SK-N-SH (cell line): ENCODE results near the gene ZKSCAN2.

Source experiments
- ELF1 ChIP-seq: IDR thresholded peaks from 2 replicates; pipeline ENCODE4 v1.4.0; 2012
- EP300 ChIP-seq, 2 experiments: IDR thresholded peaks; 2 replicates each; pipeline versions ENCODE4 v1.4.0 to v1.6.1; 2012; ENCODE audit warnings: borderline replicate concordance in 1 of 2, low read depth in 1 of 2, low read length in 1 of 2
- FOXM1 ChIP-seq: IDR thresholded peaks from 2 replicates; pipeline ENCODE4 v1.4.0; 2012; ENCODE audit warnings: low read depth, mild to moderate bottlenecking
- JUND ChIP-seq: IDR thresholded peaks from 2 replicates; pipeline ENCODE4 v1.4.0; 2012
- MXI1 ChIP-seq: IDR thresholded peaks from 2 replicates; pipeline ENCODE4 v1.6.1; 2012; ENCODE audit warnings: mild to moderate bottlenecking, low read depth, low read length, improper control_type of control experiment
- POLR2AphosphoS5 ChIP-seq: IDR thresholded peaks from 2 replicates; pipeline ENCODE4 v1.6.1; 2012; ENCODE audit warnings: low read depth, low read length
- RCOR1 ChIP-seq: fragments of 150-350 bp; IDR thresholded peaks from 2 replicates; pipeline ENCODE4 v1.6.1; 2017; ENCODE audit warnings: antibody characterized with exemption, low read length
- REST ChIP-seq: IDR thresholded peaks from 2 replicates; pipeline ENCODE4 v1.6.1; 2012; ENCODE audit warnings: mild to moderate bottlenecking, low read depth, low read length, moderate library complexity
- RFX5 ChIP-seq: IDR thresholded peaks from 2 replicates; pipeline ENCODE4 v1.6.1; 2012; ENCODE audit warnings: mild to moderate bottlenecking, improper control_type of control experiment, low read length
- SIN3A ChIP-seq: IDR thresholded peaks from 2 replicates; pipeline ENCODE4 v1.6.1; 2012; ENCODE audit warnings: low read depth, mild to moderate bottlenecking, low read length, moderate library complexity, borderline replicate concordance
- TF ChIP-seq, protein P1 (sequence below): fragments of 200-600 bp; sonication (generic); IDR thresholded peaks from 2 replicates; pipeline ENCODE4 v1.6.1; 2017; ENCODE audit warnings: antibody characterized with exemption, mild to moderate bottlenecking, moderate library complexity
- TF ChIP-seq, protein P2 (sequence below): fragments of 150-350 bp; IDR thresholded peaks from 2 replicates; pipeline ENCODE4 v1.6.1; 2017; ENCODE audit warnings: antibody characterized with exemption, low read length, low read depth, borderline replicate concordance

GRCh38 chr16:25223964-25224363 lies 33.7 kb downstream of the ZKSCAN2 start:
- TF ChIP-seq, protein P1, sequence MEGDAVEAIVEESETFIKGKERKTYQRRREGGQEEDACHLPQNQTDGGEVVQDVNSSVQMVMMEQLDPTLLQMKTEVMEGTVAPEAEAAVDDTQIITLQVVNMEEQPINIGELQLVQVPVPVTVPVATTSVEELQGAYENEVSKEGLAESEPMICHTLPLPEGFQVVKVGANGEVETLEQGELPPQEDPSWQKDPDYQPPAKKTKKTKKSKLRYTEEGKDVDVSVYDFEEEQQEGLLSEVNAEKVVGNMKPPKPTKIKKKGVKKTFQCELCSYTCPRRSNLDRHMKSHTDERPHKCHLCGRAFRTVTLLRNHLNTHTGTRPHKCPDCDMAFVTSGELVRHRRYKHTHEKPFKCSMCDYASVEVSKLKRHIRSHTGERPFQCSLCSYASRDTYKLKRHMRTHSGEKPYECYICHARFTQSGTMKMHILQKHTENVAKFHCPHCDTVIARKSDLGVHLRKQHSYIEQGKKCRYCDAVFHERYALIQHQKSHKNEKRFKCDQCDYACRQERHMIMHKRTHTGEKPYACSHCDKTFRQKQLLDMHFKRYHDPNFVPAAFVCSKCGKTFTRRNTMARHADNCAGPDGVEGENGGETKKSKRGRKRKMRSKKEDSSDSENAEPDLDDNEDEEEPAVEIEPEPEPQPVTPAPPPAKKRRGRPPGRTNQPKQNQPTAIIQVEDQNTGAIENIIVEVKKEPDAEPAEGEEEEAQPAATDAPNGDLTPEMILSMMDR: no peak
- TF ChIP-seq SIN3A: no peak
- TF ChIP-seq FOXM1: no peak
- no peak for TF ChIP-seq RCOR1
- TF ChIP-seq, protein P2, sequence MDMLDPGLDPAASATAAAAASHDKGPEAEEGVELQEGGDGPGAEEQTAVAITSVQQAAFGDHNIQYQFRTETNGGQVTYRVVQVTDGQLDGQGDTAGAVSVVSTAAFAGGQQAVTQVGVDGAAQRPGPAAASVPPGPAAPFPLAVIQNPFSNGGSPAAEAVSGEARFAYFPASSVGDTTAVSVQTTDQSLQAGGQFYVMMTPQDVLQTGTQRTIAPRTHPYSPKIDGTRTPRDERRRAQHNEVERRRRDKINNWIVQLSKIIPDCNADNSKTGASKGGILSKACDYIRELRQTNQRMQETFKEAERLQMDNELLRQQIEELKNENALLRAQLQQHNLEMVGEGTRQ: no peak
- no peak for TF ChIP-seq MXI1
- TF ChIP-seq REST: no peak
- no peak for TF ChIP-seq POLR2AphosphoS5
- no peak for TF ChIP-seq JUND
- TF ChIP-seq ELF1: no peak
- TF ChIP-seq RFX5: no peak
- TF ChIP-seq EP300 (IDR thresholded peaks at IDR 0.05; ENCODE audit: borderline replicate concordance in 1 of 2, low read depth in 1 of 2, low read length in 1 of 2): no peak
